H1 (cell line): ENCODE data around the gene TSHZ2. TPM values are rescaled to one million over a fixed set of nuclear protein-coding genes. Genes with fewer than 3 reads are reported as not detected.

Source experiments
- CTCF ChIA-PET: fragments of 300-600 bp; sonication (Branson Sonifier 250); formaldehyde crosslinking; loops from one replicate; lab custom pipeline; 2021; ENCODE audit not compliant: partially characterized antibody; lab: Charles Lee
- POLR2A ChIA-PET: fragments of 300-600 bp; sonication (Branson Sonifier 250); formaldehyde crosslinking; loops from one replicate; lab custom pipeline; 2021; ENCODE audit warnings: inconsistent platforms; ENCODE audit not compliant: partially characterized antibody; lab: Charles Lee
- DNase-seq, 2 experiments: peaks; one replicate each; pipeline versions ENCODE4 v3.0.0 to v3.0.0-alpha.2; 2010 to 2022; ENCODE audit warnings: low spot score in 2 of 2, low read depth in 1 of 2, mixed read lengths in 1 of 2
- FAIRE-seq: peaks from 2 replicates; lab custom pipeline; 2011; peaks lifted over from hg19 to GRCh38; lab: Jason Lieb, UNC
- H2AFZ ChIP-seq: 2 replicates; pipeline ENCODE4 v1.8.1; 2012; ENCODE audit warnings: low read length, inconsistent platforms
- H2AK5ac ChIP-seq: 2 replicates; pipeline ENCODE4 v1.6.1; 2013; ENCODE audit warnings: low read depth, low read length
- H2BK120ac ChIP-seq: replicated peaks from 2 replicates; pipeline ENCODE3; 2013; ENCODE audit warnings: low read depth, low read length, inconsistent platforms
- H2BK12ac ChIP-seq: 2 replicates; pipeline ENCODE4 v1.6.1; 2013; ENCODE audit warnings: low read depth, low read length
- H2BK15ac ChIP-seq: 2 replicates; pipeline ENCODE4 v1.6.1; 2013; ENCODE audit warnings: low read length
- H2BK20ac ChIP-seq: 2 replicates; pipeline ENCODE4 v1.6.1; 2013; ENCODE audit warnings: low read length
- H2BK5ac ChIP-seq: 2 replicates; pipeline ENCODE4 v1.6.1; 2013; ENCODE audit warnings: low read depth, low read length
- H3K14ac ChIP-seq: 2 replicates; pipeline ENCODE4 v1.6.1; 2013; ENCODE audit warnings: inconsistent platforms; ENCODE audit not compliant: insufficient read length
- H3K18ac ChIP-seq: 2 replicates; pipeline ENCODE4 v1.6.1; 2013; ENCODE audit warnings: low read length; ENCODE audit errors: extremely low read depth
- H3K23ac ChIP-seq: 2 replicates; pipeline ENCODE4 v1.6.1; 2013; ENCODE audit warnings: inconsistent platforms; ENCODE audit not compliant: insufficient read length
- H3K23me2 ChIP-seq: 2 replicates; pipeline ENCODE4 v1.6.1; 2013; ENCODE audit warnings: low read depth, low read length
- H3K27ac ChIP-seq: 2 replicates; pipeline ENCODE4 v1.6.1; 2011; ENCODE audit warnings: low read depth, low read length, inconsistent platforms
- H3K27me3 ChIP-seq, 4 experiments: replicated peaks in 1 of 4; 1 replicate in 1 of 4; 2 replicates in 3 of 4; pipeline versions ENCODE4 v1.6.1 to v1.8.1; 2011 to 2013; ENCODE audit warnings: low read length in 3 of 4, mild to moderate bottlenecking in 3 of 4, inconsistent platforms in 2 of 4, mixed read lengths in 2 of 4, moderate library complexity in 1 of 4; ENCODE audit not compliant: control insufficient read depth in 3 of 4, insufficient read depth in 3 of 4; ENCODE audit errors: extremely low read depth in 1 of 4
- H3K36me3 ChIP-seq, 4 experiments: 2 replicates each; pipeline versions ENCODE4 v1.6.1 to v1.8.1; 2011 to 2013; ENCODE audit warnings: mild to moderate bottlenecking in 4 of 4, low read length in 3 of 4, moderate library complexity in 2 of 4, control low read depth in 1 of 4, inconsistent platforms in 1 of 4; ENCODE audit not compliant: insufficient read depth in 4 of 4, control insufficient read depth in 2 of 4
- H3K4ac ChIP-seq: replicated peaks from 2 replicates; pipeline ENCODE3; 2013; ENCODE audit warnings: low read length, low read depth, mixed read lengths, inconsistent platforms; ENCODE audit not compliant: insufficient read length
- H3K4me1 ChIP-seq, 4 experiments: replicated peaks in 1 of 4; 1 replicate in 1 of 4; 2 replicates in 3 of 4; pipeline versions ENCODE4 v1.6.1 to v1.8.1; 2011 to 2013; ENCODE audit warnings: low read length in 3 of 4, inconsistent platforms in 2 of 4, mixed read lengths in 1 of 4; ENCODE audit not compliant: insufficient read depth in 4 of 4, control insufficient read depth in 3 of 4
- H3K4me2 ChIP-seq, 2 experiments: 2 replicates each; pipeline versions ENCODE4 v1.6.1 to v1.8.1; 2011 to 2013; ENCODE audit warnings: low read depth in 2 of 2, low read length in 2 of 2, control low read depth in 1 of 2, inconsistent platforms in 1 of 2, mild to moderate bottlenecking in 1 of 2; ENCODE audit not compliant: insufficient read depth in 1 of 2
- H3K4me3 ChIP-seq, 4 experiments: fragments of 200-600, 300-600 bp in 1 of 4; sonication (generic), shearing (Covaris generic), sonication (Bioruptor Twin) in 1 of 4; 2 replicates each; pipeline versions ENCODE4 v1.5.1 to v1.8.1; 2011 to 2016; ENCODE audit warnings: low read length in 4 of 4, low read depth in 3 of 4, control low read depth in 2 of 4, inconsistent platforms in 2 of 4, mild to moderate bottlenecking in 2 of 4, mixed read lengths in 1 of 4, moderate library complexity in 1 of 4; ENCODE audit not compliant: insufficient read depth in 2 of 4; ENCODE audit errors: extremely low read depth in 1 of 4
- H3K56ac ChIP-seq: replicated peaks from 2 replicates; pipeline ENCODE3; 2013; ENCODE audit warnings: low read depth, mild to moderate bottlenecking, mixed read lengths, low read length, inconsistent platforms; ENCODE audit not compliant: insufficient read length
- H3K79me1 ChIP-seq: 2 replicates; pipeline ENCODE4 v1.6.1; 2013; ENCODE audit warnings: low read depth, low read length, control low read depth
- H3K79me2 ChIP-seq, 2 experiments: 2 replicates each; pipeline versions ENCODE4 v1.6.1 to v1.8.1; 2012 to 2013; ENCODE audit warnings: low read length in 2 of 2, mild to moderate bottlenecking in 2 of 2, inconsistent platforms in 1 of 2; ENCODE audit not compliant: insufficient read depth in 2 of 2, control insufficient read depth in 1 of 2
- H3K9ac ChIP-seq, 4 experiments: replicated peaks in 1 of 4; 1 replicate in 1 of 4; 2 replicates in 3 of 4; pipeline versions ENCODE4 v1.6.1 to v1.8.1; 2011 to 2013; ENCODE audit warnings: low read depth in 3 of 4, low read length in 3 of 4, control low read depth in 2 of 4, mild to moderate bottlenecking in 2 of 4, moderate library complexity in 2 of 4, inconsistent platforms in 1 of 4; ENCODE audit errors: extremely low read depth in 1 of 4
- H3K9me3 ChIP-seq, 2 experiments: 2 replicates each; pipeline versions ENCODE4 v1.6.1 to v1.8.1; 2012 to 2013; ENCODE audit warnings: mild to moderate bottlenecking in 2 of 2, moderate library complexity in 2 of 2, control low read depth in 1 of 2, inconsistent platforms in 1 of 2, low read depth in 1 of 2, low read length in 1 of 2, mixed read lengths in 1 of 2; ENCODE audit not compliant: insufficient read depth in 2 of 2
- H4K20me1 ChIP-seq, 2 experiments: replicated peaks in 1 of 2; 2 replicates each; pipeline versions ENCODE3 to v1.8.1; 2011 to 2013; ENCODE audit warnings: inconsistent platforms in 2 of 2, low read length in 2 of 2, mild to moderate bottlenecking in 1 of 2; ENCODE audit not compliant: insufficient read depth in 2 of 2, control insufficient read depth in 1 of 2
- H4K5ac ChIP-seq: 2 replicates; pipeline ENCODE4 v1.6.1; 2013; ENCODE audit warnings: low read length, low read depth, mixed read lengths, inconsistent platforms; ENCODE audit not compliant: insufficient read length
- H4K8ac ChIP-seq: 2 replicates; pipeline ENCODE4 v1.8.0; 2013; ENCODE audit warnings: mild to moderate bottlenecking, moderate library complexity, low read length, inconsistent platforms; ENCODE audit not compliant: insufficient read depth; ENCODE audit errors: extremely low read depth
- H4K91ac ChIP-seq: replicated peaks from 2 replicates; pipeline ENCODE3; 2013; ENCODE audit warnings: low read length, mixed read lengths, inconsistent platforms; ENCODE audit not compliant: insufficient read length
- BACH1 ChIP-seq: IDR thresholded peaks from 2 replicates; pipeline ENCODE4 v1.6.1; 2012; ENCODE audit warnings: low read length, improper control_type of control experiment
- KDM5A ChIP-seq: fragments of 200-600 bp; IDR thresholded peaks from 2 replicates; pipeline ENCODE4 v1.7.1; 2012; ENCODE audit warnings: mild to moderate bottlenecking, low read length, inconsistent platforms, mixed read lengths
- POLR2A ChIP-seq, 2 experiments: IDR thresholded peaks; 1 replicate in 1 of 2; 2 replicates in 1 of 2; pipeline ENCODE4 v1.6.1; 2011; ENCODE audit warnings: low read depth in 2 of 2, low read length in 2 of 2, mild to moderate bottlenecking in 2 of 2; ENCODE audit errors: control extremely low read depth in 1 of 2
- USF2 ChIP-seq: IDR thresholded peaks from 2 replicates; pipeline ENCODE4 v1.6.1; 2011; ENCODE audit warnings: low read length, improper control_type of control experiment
- WGBS, 2 experiments: shearing (Covaris generic) in 1 of 2; methylation state at CpG; one replicate each; pipeline versions ENCODE4 v1.1.6 to v1.1.7; 2013 to 2015; ENCODE audit warnings: low lambda C conversion rate in 2 of 2, mixed read lengths in 2 of 2, inconsistent platforms in 1 of 2, low coverage in 1 of 2, missing lambda C conversion rate in 1 of 2; ENCODE audit not compliant: insufficient replicate concordance in 2 of 2, insufficient coverage in 1 of 2, insufficient read length in 1 of 2; ENCODE audit errors: extremely low coverage in 1 of 2, missing lambda C conversion rate in 1 of 2; 5-methylcytosine and 5-hydroxymethylcytosine counted together
- polyA plus RNA-seq, 7 experiments: library from polyadenylated mRNA; depleted of rRNA in 3 of 7; stranded (reverse) in 5 of 7; unstranded in 2 of 7; fragments of >200 nt in 5 of 7; fragments of 200-250 nt in 2 of 7; gene quantifications; 1 replicate in 5 of 7; 2 replicates in 1 of 7; 4 replicates in 1 of 7; pipeline versions ENCODE4 v1.2.1 to v1.2.3, GENCODE V29; 2011 to 2013; ENCODE audit warnings: missing spikeins in 2 of 7, mixed read lengths in 2 of 7
- total RNA-seq: library from RNA; stranded (reverse); fragmentation: NEBNext Ultra II Directional; extraction: Animal tissue kit (Norgen Biotek cat#: 25700); gene quantifications from 2 replicates; pipeline ENCODE4 v1.2.1, GENCODE V29; 2021

TSHZ2 gene
- total and polyA plus RNA-seq, 2 of the 8 experiments (the other 6 are each of a cell fraction or from before 2014, with no cell fraction given), result 0.14 to 0.30 TPM

- no peak overlapping the region for H2BK20ac ChIP-seq
- H3K27ac ChIP-seq, result no peak overlapping the region
- H4K20me1 ChIP-seq, result no peaks in the 10 kb centered on the region
- H3K4me2 ChIP-seq, result no peak overlapping the region
- no peak overlapping the region for H2BK120ac ChIP-seq
- no peak overlapping the region for H2BK12ac ChIP-seq
- H3K56ac ChIP-seq, result no peak overlapping the region
- no peak overlapping the region for H3K18ac ChIP-seq
- H2BK5ac ChIP-seq, result no peak overlapping the region
- H3K23me2 ChIP-seq, result no peaks in the 10 kb centered on the region
- H2AFZ ChIP-seq, result no peak overlapping the region
- DNase-seq (no peak), FAIRE-seq (no peak)
- no peaks in the 10 kb centered on the region for H3K9me3 ChIP-seq
- ChIA-PET POLR2A (no interaction called here), CTCF (no interaction called here)
- no peak overlapping the region for H3K23ac ChIP-seq
- H4K5ac ChIP-seq, result no peak overlapping the region
- H3K4me3 ChIP-seq, result no peak overlapping the region
- no peaks in the 10 kb centered on the region for H3K4me1 ChIP-seq
- no peaks in the 10 kb centered on the region for H3K27me3 ChIP-seq
- no peaks in the 10 kb centered on the region for H3K79me2 ChIP-seq
- no peak overlapping the region for H2BK15ac ChIP-seq
- H3K9ac ChIP-seq, result no peak overlapping the region
- H3K4ac ChIP-seq, result no peak overlapping the region
- no peak overlapping the region for H4K8ac ChIP-seq
- H4K91ac ChIP-seq, result no peak overlapping the region
- H3K14ac ChIP-seq, result no peak overlapping the region
- H2AK5ac ChIP-seq, result no peak overlapping the region
- WGBS, 2 experiments, result 89% methylated on average over 8 of the region's 8 CpGs; no CpG with 5 or more reads in 1 of the 2 experiments
- no peaks in the 10 kb centered on the region for H3K79me1 ChIP-seq
- H3K36me3 ChIP-seq, result no peaks in the 10 kb centered on the region
- TF ChIP-seq BACH1 (no peak), KDM5A (no peak), POLR2A (IDR thresholded peaks at IDR 0.05; ENCODE audit: control extremely low read depth in 1 of 2, low read depth in 2 of 2, low read length in 2 of 2) (no peak), USF2 (no peak)
Observed at GRCh38 chr20:53302695-53303412, 330.7 kb downstream of the TSHZ2 start.
